ENCODE results near the gene SPEM2. TPM values are rescaled to one million over a fixed set of nuclear protein-coding genes. Genes with fewer than 3 reads are reported as not detected.
A peak's percentile ranks its signal among the peaks of the same experiment; 100 is the strongest.

Gene SPEM2
- total and polyA plus RNA-seq, 2 of the 4 experiments (the other 2 are of a cell fraction), result not detected

DNA sequence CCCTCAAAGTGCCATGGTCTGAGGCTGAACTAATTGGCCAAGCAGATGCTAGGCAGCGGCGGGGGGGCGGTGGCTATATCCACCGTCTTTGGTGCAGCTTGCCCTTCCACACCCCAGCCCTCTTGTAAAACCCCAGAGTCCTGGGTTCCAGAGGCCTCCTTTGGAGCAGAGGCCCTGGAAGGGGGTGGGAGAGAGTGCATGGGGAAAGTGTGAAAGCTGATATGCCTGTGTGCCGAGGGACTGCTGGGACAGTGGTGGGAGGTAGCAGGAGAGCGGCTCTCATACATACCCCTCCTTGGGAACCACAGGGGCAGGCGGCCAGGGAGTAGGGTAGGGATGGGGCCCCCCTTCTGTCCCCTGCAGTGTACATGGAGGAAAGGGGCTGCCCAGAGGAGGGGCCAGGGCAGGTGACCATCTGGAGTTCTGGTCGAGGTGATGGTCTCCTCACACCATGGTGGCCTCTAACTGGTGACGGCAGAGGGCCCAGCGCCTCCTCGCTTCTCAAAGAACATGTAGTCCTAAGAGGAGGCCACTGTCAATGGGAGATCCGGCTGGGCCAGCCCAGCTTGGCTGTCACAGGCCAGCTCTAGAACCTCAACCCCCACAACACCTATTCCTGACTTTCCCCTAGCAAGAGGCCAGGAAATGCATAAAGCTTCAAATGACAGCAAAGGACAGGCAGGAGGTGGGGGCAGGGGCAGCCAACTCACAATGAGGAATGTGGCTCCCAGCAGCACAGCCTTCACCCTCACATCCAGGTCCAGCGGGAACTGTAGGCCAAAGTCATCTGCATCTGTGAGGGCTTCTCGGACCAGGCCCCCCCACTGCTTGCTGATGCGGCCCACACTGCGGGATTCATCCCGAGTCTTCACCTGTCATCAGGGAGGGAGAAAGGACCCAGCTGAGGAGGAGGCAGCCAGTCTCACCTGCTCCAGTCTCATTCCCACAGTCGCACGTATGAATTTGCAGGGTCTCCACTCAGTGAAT is 35.2 kb upstream of the SPEM2 start:
- in situ Hi-C loops (cut with MboI; ENCODE audit: low sequenced_read_pairs), result loop anchor here (5.0 kb wide), 1 partner anchor 33 kb away; the partner anchor contains the start of gene TMEM95
- Histone ChIP-seq H4K20me1 (ENCODE audit: insufficient read depth, low read length) (no peaks in the 10 kb centered on the region), H2AFZ (replicated peaks; ENCODE audit: low read length, poor library complexity) (no peak overlapping the region), H3K9me3 (ENCODE audit: control insufficient read depth, insufficient read depth, low read length) (no peaks in the 10 kb centered on the region), H2BK5ac (ENCODE audit: low read depth, low read length, poor library complexity, severe bottlenecking) (no peak overlapping the region), H3K23ac (ENCODE audit: low read depth, low read length) (no peak overlapping the region), H3K27ac (ENCODE audit: insufficient read depth, low read length) (no peak overlapping the region), H3K27me3 (ENCODE audit: control insufficient read depth, insufficient read depth, low read length) (no peaks in the 10 kb centered on the region), H3K56ac (ENCODE audit: extremely low read depth, insufficient read depth, low read length) (no peak overlapping the region), H2AK5ac (ENCODE audit: low read depth, low read length) (no peak overlapping the region), H3K18ac (ENCODE audit: low read depth, low read length) (no peak overlapping the region), H3K79me1 (ENCODE audit: low read depth in 1 of 2, low read length in 2 of 2) (peaks cover 14 to 27% of the 10 kb centered on the region in 2 experiments), H3K4ac (ENCODE audit: low read depth, low read length) (no peak overlapping the region), H3K4me2 (ENCODE audit: low read depth, low read length) (no peak overlapping the region), H3K4me1 (ENCODE audit: control insufficient read depth, insufficient read depth, low read length) (peaks cover 8% of the 10 kb centered on the region), H3K9ac (ENCODE audit: low read depth, low read length) (no peak overlapping the region), H2BK20ac (ENCODE audit: low read depth, low read length) (no peak overlapping the region), H3K14ac (replicated peaks; ENCODE audit: low read depth, low read length) (no peak overlapping the region), H4K5ac (ENCODE audit: low read depth, low read length) (no peak overlapping the region), H3K36me3 (ENCODE audit: control insufficient read depth, insufficient read depth, low read length) (peaks cover 44% of the 10 kb centered on the region), H3K4me3 (ENCODE audit: insufficient read depth, low read depth, low read length) (no peak overlapping the region), H2BK120ac (ENCODE audit: low read depth, low read length) (no peak overlapping the region), H2BK15ac (ENCODE audit: low read depth, low read length) (no peak overlapping the region), H3K9me1 (ENCODE audit: insufficient read depth, low read length) (peaks cover 3% of the 10 kb centered on the region; the same call in 1 of the 2 replicates), H4K91ac (ENCODE audit: insufficient read depth, low read depth, low read length) (no peak overlapping the region), H4K8ac (ENCODE audit: low read depth in 2 of 2, low read length in 2 of 2) (no peak overlapping the region), H2AK9ac (replicated peaks; ENCODE audit: low read depth, low read length, poor library complexity) (no peak overlapping the region)
- dilution Hi-C loops (cut with HindIII; ENCODE audit: low sequenced_read_pairs, unreplicated experiment), result no loop called here
- no peak for TF ChIP-seq RFX5 (IDR thresholded peaks at IDR 0.05; ENCODE audit: low read depth, low read length)
- TF ChIP-seq, protein P1, sequence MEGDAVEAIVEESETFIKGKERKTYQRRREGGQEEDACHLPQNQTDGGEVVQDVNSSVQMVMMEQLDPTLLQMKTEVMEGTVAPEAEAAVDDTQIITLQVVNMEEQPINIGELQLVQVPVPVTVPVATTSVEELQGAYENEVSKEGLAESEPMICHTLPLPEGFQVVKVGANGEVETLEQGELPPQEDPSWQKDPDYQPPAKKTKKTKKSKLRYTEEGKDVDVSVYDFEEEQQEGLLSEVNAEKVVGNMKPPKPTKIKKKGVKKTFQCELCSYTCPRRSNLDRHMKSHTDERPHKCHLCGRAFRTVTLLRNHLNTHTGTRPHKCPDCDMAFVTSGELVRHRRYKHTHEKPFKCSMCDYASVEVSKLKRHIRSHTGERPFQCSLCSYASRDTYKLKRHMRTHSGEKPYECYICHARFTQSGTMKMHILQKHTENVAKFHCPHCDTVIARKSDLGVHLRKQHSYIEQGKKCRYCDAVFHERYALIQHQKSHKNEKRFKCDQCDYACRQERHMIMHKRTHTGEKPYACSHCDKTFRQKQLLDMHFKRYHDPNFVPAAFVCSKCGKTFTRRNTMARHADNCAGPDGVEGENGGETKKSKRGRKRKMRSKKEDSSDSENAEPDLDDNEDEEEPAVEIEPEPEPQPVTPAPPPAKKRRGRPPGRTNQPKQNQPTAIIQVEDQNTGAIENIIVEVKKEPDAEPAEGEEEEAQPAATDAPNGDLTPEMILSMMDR (conservative IDR thresholded peaks at IDR 0.05; ENCODE audit: low read depth, low read length), result no peak
- no peak for TF ChIP-seq RAD21 (IDR thresholded peaks at IDR 0.05; ENCODE audit: low read length)
- TF ChIP-seq, protein P2, sequence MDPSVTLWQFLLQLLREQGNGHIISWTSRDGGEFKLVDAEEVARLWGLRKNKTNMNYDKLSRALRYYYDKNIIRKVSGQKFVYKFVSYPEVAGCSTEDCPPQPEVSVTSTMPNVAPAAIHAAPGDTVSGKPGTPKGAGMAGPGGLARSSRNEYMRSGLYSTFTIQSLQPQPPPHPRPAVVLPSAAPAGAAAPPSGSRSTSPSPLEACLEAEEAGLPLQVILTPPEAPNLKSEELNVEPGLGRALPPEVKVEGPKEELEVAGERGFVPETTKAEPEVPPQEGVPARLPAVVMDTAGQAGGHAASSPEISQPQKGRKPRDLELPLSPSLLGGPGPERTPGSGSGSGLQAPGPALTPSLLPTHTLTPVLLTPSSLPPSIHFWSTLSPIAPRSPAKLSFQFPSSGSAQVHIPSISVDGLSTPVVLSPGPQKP (IDR thresholded peaks at IDR 0.05; ENCODE audit: borderline replicate concordance, low read depth, low read length), result no peak
- no peak for TF ChIP-seq RCOR1 (IDR thresholded peaks at IDR 0.05; ENCODE audit: insufficient replicate concordance, low read length)
- TF ChIP-seq, protein P3, sequence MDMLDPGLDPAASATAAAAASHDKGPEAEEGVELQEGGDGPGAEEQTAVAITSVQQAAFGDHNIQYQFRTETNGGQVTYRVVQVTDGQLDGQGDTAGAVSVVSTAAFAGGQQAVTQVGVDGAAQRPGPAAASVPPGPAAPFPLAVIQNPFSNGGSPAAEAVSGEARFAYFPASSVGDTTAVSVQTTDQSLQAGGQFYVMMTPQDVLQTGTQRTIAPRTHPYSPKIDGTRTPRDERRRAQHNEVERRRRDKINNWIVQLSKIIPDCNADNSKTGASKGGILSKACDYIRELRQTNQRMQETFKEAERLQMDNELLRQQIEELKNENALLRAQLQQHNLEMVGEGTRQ (IDR thresholded peaks at IDR 0.05; ENCODE audit: low read depth, low read length), result no peak
- no peak for TF ChIP-seq SMC3 (IDR thresholded peaks at IDR 0.05; ENCODE audit: low read depth, low read length)
- TF ChIP-seq BHLHE40 (IDR thresholded peaks at IDR 0.05; ENCODE audit: low read depth, low read length), result no peak
- TF ChIP-seq MAZ (IDR thresholded peaks at IDR 0.05; ENCODE audit: borderline replicate concordance, low read depth, low read length), result no peak
- TF ChIP-seq CEBPB (IDR thresholded peaks at IDR 0.05; ENCODE audit: low read depth, low read length), result no peak
- no peak for TF ChIP-seq MXI1 (IDR thresholded peaks at IDR 0.05; ENCODE audit: borderline replicate concordance, low read depth, low read length)
- TF ChIP-seq MAFK (IDR thresholded peaks at IDR 0.05; ENCODE audit: low read depth, low read length), result no peak
- ChIA-PET CTCF (no interaction called here), POLR2A (ENCODE audit: unreplicated experiment) (no interaction called here)
- intact Hi-C loops (cut with micrococcal nuclease), result no loop called here
- 60% methylated on average over 1 of the region's 19 CpGs; no CpG with 5 or more reads in 1 of the 2 experiments for WGBS, 2 experiments (ENCODE audit: extremely low coverage in 2 of 2, insufficient read length in 1 of 2)
- TSS peak; percentile 80 for BruUV-seq (replicated peaks)
- DNase-seq (no peak), ATAC-seq (ENCODE audit: low read depth) (no peak)
